NT2/D1 (cell line): ENCODE measurements around the gene TREX2.

ENCODE experiments used
- YY1 ChIP-seq: IDR thresholded peaks from 2 replicates; pipeline ENCODE4 v1.6.1; 2011; ENCODE audit not compliant: insufficient read length, insufficient read depth
- ZNF274 ChIP-seq: IDR thresholded peaks from 2 replicates; pipeline ENCODE4 v1.6.1; 2011; ENCODE audit warnings: mild to moderate bottlenecking, low read depth, low read length

- TF ChIP-seq ZNF274 (no peak), YY1 (no peak)
These were observed 32.9 kb upstream of the TREX2 start for GRCh38 chrX:153478746-153479145.
